Motor neuron (in vitro differentiated cells): ENCODE measurements around the gene CDK6. TPM values are rescaled to one million over a fixed set of nuclear protein-coding genes. Genes with fewer than 3 reads are reported as not detected.

Source experiments
- ATAC-seq, 8 experiments: fragments of 200-7000 bp; cut with Tn5 transposase; replicated peaks in 6 of 8; 2 replicates each; pipeline ENCODE4 v1.8.0; 2021; ENCODE audit warnings: mild to moderate bottlenecking in 8 of 8, moderate library complexity in 8 of 8
- H3K27ac ChIP-seq, 2 donors: fragments of 250-450 bp; sonication (Bioruptor Pico); 2 replicates each; pipeline ENCODE4 v1.9.0; 2021; ENCODE audit warnings: antibody characterized with exemption in 2 of 2, mild to moderate bottlenecking in 2 of 2, moderate library complexity in 1 of 2
- H3K4me1 ChIP-seq, 2 donors: fragments of 250-450 bp; sonication (Bioruptor Pico); replicated peaks in 1 of 2; 2 replicates each; pipeline ENCODE4 v1.6.1; 2021; ENCODE audit warnings: antibody characterized with exemption in 2 of 2, mild to moderate bottlenecking in 2 of 2, moderate library complexity in 1 of 2
- H3K4me3 ChIP-seq, 5 donors: fragments of 250-450 bp; sonication (Bioruptor Pico); 2 replicates each; pipeline ENCODE4 v1.9.0; 2021; ENCODE audit warnings: antibody characterized with exemption in 5 of 5, mild to moderate bottlenecking in 5 of 5, moderate library complexity in 4 of 5
- WGBS, 10 experiments: fragments of 450-650 bp; shearing (Covaris generic); methylation state at CpG; one replicate each; pipeline ENCODE4 v1.0.0; 2022; 5-methylcytosine and 5-hydroxymethylcytosine counted together
- in situ Hi-C, 9 experiments: fragments of 400-800 bp; cut with MboI; loops; one replicate each; pipeline ENCODE4 v1.15.0; 2021; ENCODE audit warnings: low sequenced_read_pairs in 9 of 9, low pct_unique_long_range_greater_than_20kb in 2 of 9; ENCODE audit not compliant: unreplicated experiment in 9 of 9
- total RNA-seq, 8 experiments: library from RNA; unstranded; fragments of 300-600 nt; gene quantifications; 2 replicates each; pipeline versions ENCODE4 v1.2.3 to v1.2.4, GENCODE V29; 2022

The CDK6 gene
- total RNA-seq, 8 experiments from 2014 or later, result 11.2 to 55.2 (median 25.7) TPM

DNA sequence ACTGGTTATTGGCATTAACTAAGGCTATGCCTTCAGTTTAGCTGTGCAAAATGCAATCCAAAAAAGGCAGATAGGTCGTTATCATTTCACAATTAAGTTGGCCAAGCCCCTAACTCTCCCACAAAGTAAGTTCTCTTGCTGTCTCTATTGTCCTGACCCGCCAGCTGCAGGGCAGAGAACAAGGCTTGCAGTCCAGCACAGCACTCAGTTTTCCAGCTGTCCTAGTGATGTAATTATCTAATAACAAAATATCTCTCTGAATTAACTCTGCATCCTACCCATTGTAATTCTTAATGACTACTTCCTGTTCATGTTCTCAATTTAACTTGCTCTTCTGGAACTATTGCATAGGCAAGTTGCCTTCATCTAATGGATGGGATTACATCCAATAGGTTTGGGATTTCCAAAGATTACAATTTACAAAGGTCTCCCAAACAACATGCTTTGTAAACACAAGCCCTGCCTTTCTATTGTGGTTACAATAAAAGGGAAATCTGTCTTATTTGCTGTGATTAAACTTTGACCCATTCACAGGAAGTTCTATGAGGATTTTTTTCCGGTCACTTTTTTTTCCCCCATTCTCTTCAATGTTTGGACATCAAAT lies 55.2 kb downstream of the CDK6 start:
- Histone ChIP-seq H3K4me1 (peaks cover 0 to 15% of the 10 kb centered on the region in 2 donors), H3K27ac (no peak overlapping the region), H3K4me3 (no peak overlapping the region)
- in situ Hi-C loops, result no loop called here
- 17 to 100% (median 57%) methylated on average over 1 to 3 of the region's 3 CpGs for WGBS, 10 experiments
- peak in 3 of 8 experiments; percentile 25 to 50 (median 39) for ATAC-seq

DNA sequence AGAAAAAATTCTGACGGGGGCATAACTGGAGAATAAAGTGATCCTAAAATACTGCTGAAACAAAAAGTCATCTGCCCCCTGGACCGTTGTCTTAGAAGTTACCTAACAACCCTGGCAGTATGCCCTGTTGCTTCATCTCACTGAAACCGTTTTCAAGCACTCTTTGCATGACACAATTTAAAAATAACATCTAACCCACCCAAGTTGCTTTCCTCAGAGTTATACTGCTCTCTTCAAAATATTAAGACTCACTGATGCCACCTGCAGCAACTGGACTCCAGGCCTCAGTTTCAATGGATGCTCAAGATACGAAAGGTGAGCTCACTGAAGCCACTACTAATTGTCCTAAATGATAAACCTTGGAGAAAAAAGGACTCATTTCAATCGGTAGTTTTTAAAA lies 57.4 kb downstream of the CDK6 start:
- in situ Hi-C loops, result no loop called here
- peaks cover 0 to 10% of the 10 kb centered on the region in 2 donors for H3K4me1 ChIP-seq
- no peak overlapping the region for H3K27ac ChIP-seq
- WGBS, 10 experiments, result 34 to 100% (median 87%) methylated on average over 1 to 4 of the region's 5 CpGs
- no peak overlapping the region for H3K4me3 ChIP-seq
- peak in 1 of 8 experiments; percentile 64 for ATAC-seq

DNA sequence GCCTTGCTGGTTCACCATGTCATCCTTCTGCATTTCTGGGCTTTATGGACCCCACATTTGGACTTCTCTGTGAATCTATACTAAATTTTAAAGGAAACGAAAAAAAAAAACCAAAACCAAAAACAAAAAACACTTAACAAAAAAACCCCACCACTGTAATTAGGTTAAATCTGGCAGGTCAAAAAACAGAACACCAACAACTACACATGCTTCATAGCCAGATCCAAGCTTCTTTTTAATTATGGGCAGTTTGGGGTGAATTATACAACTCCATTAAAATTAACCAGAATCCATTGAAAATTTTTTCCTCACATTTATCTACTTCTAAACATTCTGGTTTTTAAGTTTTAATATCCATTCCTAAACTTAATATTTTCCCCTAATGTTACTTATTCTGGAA lies 58.4 kb downstream of the CDK6 start:
- WGBS, 10 experiments, result 60 to 100% (median 90%) methylated on average over 1 of the region's 1 CpG; no CpG with 5 or more reads in 4 of the 10 experiments
- H3K27ac ChIP-seq, result no peak overlapping the region
- H3K4me1 ChIP-seq, result peaks cover 0 to 6% of the 10 kb centered on the region in 2 donors
- no peak for ATAC-seq
- in situ Hi-C loops, result no loop called here
- no peak overlapping the region for H3K4me3 ChIP-seq

DNA sequence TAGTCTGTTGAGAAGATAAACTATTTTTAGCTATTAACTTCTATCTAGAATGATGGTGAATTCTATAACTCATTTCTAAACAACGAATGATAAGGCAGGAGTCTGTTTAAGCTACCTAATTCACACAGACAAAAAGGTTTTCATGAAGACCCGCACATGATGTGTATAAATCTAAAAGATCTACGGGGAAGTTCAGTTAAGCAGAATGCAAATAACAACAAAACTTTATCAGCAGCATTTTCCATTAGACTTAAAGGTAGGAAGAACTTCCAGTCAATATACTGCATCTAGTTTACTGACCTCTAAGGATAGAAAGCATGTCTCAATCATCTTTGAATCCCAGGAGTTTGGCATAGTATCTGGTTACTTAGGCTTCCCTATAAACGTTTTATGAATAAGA lies 62.6 kb downstream of the CDK6 start:
- WGBS, 10 experiments, result 38 to 90% (median 73%) methylated on average over 2 to 4 of the region's 4 CpGs; no CpG with 5 or more reads in 2 of the 10 experiments
- Histone ChIP-seq H3K27ac (no peak overlapping the region), H3K4me1 (peaks cover 16 to 19% of the 10 kb centered on the region in 2 donors), H3K4me3 (no peak overlapping the region)
- in situ Hi-C loops, result no loop called here
- no peak for ATAC-seq

DNA sequence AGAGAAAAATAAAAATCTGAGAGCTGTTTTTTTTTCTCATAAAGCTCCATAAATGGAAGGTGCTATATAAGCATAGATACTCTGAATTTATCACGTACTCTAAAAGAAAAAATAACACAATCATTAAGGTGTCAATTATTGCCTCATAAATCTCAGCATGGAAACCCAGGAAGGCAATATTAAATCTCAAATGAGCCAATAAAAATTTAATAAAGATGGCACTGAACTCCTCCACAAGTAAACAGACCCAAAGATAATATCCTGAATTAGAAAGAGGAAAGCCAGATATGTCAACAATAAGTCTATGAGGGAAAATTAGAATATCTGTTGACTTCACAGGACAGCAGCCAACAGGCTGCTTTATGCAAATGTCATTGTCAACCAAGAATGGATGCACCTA lies 66.5 kb downstream of the CDK6 start:
- ATAC-seq, result no peak
- Histone ChIP-seq H3K27ac (peak overlapping the region in 1 of 2 donors; percentile 77), H3K4me3 (no peak overlapping the region), H3K4me1 (peaks cover 44 to 47% of the 10 kb centered on the region in 2 donors)
- in situ Hi-C loops, result no loop called here
- whole genome bisulfite sequencing, 10 experiments, result 43 to 100% (median 63%) methylated on average over 1 of the region's 1 CpG; no CpG with 5 or more reads in 2 of the 10 experiments

DNA sequence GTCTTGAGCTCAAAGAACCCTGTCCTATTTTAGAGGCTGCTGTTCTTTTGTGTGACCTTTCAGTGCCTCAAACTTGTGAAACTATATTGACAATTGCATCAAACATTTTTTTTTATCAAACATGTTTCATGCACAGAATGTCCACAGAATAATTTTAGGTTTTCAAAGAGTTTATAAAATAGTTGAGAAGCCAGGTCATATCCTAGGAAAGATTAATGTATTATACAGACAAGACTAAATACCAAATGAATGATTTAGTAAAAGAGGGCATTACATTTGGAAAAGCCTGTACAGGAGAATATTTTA lies 67.0 kb downstream of the CDK6 start:
- Histone ChIP-seq H3K4me3 (no peak overlapping the region), H3K4me1 (peaks cover 44 to 47% of the 10 kb centered on the region in 2 donors), H3K27ac (peak overlapping the region in 1 of 2 donors; percentile 77)
- no peak for ATAC-seq
- in situ Hi-C loops, result no loop called here

DNA sequence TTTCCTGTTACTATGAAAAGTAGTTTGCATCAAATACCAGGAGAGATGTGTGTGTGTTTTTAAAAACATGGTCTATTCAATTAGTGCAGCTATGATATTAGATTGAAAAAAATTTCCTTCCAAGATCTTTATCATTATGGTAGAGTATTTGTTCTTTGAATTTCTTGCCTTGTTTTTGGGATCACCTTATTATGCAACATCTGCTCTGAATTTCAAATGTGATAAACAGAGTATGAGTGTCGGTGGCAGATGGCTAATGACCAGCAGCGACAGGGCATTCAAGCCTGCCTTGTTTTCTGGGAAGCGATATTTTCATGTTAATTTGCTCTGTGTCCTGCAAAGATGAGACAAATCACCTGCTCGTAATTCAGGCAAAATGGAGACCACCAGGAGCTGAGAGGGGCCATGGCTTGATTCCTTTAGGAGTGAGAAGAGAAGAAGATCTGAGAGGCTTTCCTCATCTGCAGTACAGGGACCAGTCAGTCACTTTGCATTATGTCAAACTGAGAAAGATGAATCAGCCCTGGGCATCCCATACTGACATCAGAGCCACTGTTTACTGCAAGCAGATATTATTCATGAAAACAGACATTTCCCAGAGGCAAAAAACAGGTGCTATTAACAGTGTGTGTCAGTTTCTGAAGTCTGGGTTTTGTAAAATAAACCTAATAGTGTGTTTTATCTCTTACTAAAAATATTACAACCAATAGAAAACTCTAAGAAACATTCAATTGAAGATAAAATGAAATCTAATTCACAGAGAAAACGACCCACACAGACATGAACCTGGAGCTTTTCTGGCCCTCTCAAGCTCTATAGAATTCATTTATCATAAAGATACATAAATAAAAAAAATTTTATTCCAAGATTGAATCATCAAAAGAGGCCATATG lies 67.6 kb downstream of the CDK6 start:
- peak overlapping the region in 2 of 5 donors; percentile 7 for H3K4me3 ChIP-seq
- H3K4me1 ChIP-seq, result peaks cover 47 to 49% of the 10 kb centered on the region in 2 donors
- 0 to 91% (median 14%) methylated on average over 1 to 5 of the region's 5 CpGs for WGBS, 10 experiments
- in situ Hi-C loops, result no loop called here
- ATAC-seq, result peak; percentile 51 to 94 (median 86)
- H3K27ac ChIP-seq, result peak overlapping the region; percentile 60 to 77

DNA sequence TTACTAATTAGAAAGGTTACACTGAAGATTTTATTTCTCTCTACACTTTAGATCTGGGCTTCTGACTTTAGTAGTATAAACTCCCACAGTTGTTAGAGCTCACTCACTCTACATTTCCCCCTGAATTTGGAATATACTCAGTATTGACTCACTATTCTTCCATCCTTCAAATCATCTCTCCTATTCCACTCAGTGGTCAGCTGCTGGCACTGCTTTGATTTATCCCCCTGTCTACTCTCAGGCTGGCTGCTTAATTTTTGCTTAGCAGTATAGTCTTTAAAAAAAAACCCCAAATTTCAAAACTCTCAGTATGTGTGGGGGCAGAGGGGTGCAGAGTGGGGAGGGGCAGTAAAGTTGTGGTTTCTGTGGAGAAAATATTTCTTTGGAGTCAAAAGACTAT lies 68.9 kb downstream of the CDK6 start:
- peak in 2 of 8 experiments; percentile 5 to 13 for ATAC-seq
- H3K27ac ChIP-seq, result no peak overlapping the region
- H3K4me3 ChIP-seq, result no peak overlapping the region
- in situ Hi-C loops, result no loop called here
- peaks cover 51 to 57% of the 10 kb centered on the region in 2 donors for H3K4me1 ChIP-seq

DNA sequence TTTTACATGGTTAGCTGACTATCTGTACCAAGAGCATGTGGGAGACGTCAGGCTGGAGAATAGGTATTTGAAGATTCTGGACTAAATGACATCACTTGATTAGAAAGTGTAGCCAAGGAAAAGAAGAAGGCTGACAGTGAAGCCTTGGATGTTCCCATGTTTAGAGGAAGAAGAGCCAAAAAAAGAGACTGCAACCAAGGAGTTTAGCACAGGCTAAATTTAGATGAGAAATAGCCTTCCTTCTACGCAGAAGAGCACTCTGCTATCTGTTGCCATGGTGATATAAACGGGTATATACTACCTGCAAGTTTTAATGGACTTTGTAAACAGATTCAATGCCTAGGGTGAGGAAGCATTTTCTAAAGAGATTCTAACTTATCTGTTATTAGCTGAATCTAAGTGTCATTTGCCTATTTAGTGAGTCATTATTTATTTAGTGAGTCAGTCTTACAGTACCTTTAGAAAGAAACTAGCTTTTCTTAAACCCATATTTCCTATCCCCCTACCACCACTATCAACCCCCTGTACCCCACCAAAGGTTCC lies 69.8 kb downstream of the CDK6 start:
- ATAC-seq, result peak in 3 of 8 experiments; percentile 11 to 41 (median 27)
- WGBS, 10 experiments, result 0 to 93% (median 50%) methylated on average over 1 to 3 of the region's 3 CpGs; no CpG with 5 or more reads in 1 of the 10 experiments
- Histone ChIP-seq H3K4me1 (peaks cover 51 to 57% of the 10 kb centered on the region in 2 donors), H3K4me3 (no peak overlapping the region), H3K27ac (no peak overlapping the region)
- in situ Hi-C loops, result no loop called here

DNA sequence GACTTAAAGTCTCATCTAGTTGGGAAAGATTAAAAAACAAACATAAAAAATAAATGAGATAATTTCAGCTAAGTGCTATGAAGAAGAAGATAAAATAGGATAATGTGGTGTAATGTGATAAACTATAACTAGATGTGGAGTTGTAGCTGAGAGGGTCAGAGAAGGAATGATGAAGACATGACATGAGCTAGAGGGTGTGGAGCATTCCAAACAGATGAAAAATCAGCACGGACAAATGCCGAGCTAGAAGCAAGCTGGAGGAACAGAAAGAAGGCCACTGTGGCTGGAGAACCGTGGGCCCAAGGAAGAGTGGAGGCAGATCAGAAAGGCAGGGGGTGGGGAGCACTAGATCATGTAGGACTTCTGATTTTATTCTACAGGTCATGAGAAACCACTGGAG lies 70.6 kb downstream of the CDK6 start:
- no peak overlapping the region for H3K27ac ChIP-seq
- peak in 3 of 8 experiments; percentile 63 to 85 (median 83) for ATAC-seq
- no peak overlapping the region for H3K4me3 ChIP-seq
- in situ Hi-C loops, result no loop called here
- H3K4me1 ChIP-seq, result peaks cover 51 to 57% of the 10 kb centered on the region in 2 donors
- 10 to 94% (median 59%) methylated on average over 2 to 3 of the region's 3 CpGs; no CpG with 5 or more reads in 2 of the 10 experiments for WGBS, 10 experiments

DNA sequence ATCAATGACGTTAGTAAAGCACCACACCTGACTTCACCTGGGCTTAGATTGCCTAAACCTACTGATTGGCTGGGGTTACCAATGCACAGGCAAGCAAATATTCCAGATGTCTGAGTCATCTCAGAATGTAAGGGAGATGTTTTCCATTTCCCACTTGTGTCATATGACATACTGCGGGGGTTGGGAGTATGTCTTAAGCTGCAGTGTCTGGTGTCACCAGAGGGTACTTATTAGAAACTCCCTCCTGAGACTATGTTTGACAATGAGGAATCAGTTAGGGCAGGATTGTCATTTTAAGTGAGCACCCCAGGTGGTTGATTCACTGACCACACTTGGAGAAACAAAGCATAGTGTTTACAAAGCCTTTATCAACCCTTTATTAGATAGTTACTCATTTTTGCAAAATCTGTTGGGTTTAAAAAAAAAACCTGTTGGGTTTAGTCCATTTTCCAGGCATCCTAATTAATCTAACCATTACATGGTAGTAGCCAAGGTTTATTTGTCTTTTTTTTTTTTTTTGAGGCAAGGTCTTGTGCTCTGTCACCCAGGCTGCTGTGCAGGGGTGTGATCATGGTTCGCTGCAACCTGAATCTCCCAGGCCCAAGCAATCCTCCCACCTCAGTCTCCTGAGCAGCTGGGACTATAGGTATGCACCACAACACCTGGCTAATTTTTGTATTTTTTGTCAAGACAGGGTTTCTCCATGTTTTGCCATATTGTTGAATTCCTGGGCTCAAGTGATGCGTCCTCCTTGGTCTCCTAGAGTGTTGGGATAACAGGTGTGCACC lies 72.5 kb downstream of the CDK6 start:
- Histone ChIP-seq H3K4me1 (peaks cover 41 to 46% of the 10 kb centered on the region in 2 donors), H3K27ac (no peak overlapping the region), H3K4me3 (no peak overlapping the region)
- in situ Hi-C loops, result no loop called here
- 33 to 100% (median 70%) methylated on average over 1 to 4 of the region's 4 CpGs; no CpG with 5 or more reads in 1 of the 10 experiments for WGBS, 10 experiments
- peak in 7 of 8 experiments; percentile 52 to 81 (median 73) for ATAC-seq

DNA sequence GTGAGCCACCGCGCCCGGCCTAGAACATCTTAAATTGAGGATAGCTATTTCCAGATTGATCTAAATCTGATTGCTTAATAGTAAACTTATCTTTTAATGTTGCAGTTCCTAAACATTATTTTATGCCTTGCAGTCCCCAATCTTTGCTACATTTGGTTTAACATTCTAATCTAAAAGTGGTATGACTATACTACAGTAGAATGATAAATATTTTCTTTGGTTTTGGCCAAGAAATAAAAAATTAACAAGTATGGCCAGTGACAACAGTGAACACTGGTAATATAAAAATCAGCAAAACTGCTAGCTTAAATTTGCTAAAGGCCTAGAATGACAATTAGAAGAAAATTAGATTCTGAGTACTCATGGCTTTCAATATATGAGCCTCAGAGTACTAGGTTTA lies 73.5 kb downstream of the CDK6 start:
- WGBS, 10 experiments, result 93 to 100% (median 100%) methylated on average over 2 to 3 of the region's 3 CpGs; no CpG with 5 or more reads in 7 of the 10 experiments
- H3K4me3 ChIP-seq, result no peak overlapping the region
- in situ Hi-C loops, result no loop called here
- peaks cover 35 to 41% of the 10 kb centered on the region in 2 donors for H3K4me1 ChIP-seq
- no peak overlapping the region for H3K27ac ChIP-seq
- no peak for ATAC-seq
